G401.6 (cell line): ENCODE measurements around the gene MRPL18.
"Not testable (repeated sequence)": the region's sequence is repeated elsewhere in the genome, so short reads cannot be mapped to it uniquely, and the experiment has no call there.

Source experiments
- FAIRE-seq: peaks from 2 replicates; lab custom pipeline; 2012; peaks lifted over from hg19 to GRCh38; lab: Jason Lieb, UNC

The MRPL18 gene

GRCh38 chr6:159790149-159790955 is at the start of gene MRPL18:
Gene MRPL18 (plus strand): TSS chr6:159790467. CDS start chr6:159790588, 121 bp downstream.
- peak; percentile 93 for FAIRE-seq

GRCh38 chr6:159742165-159742564 is 48.1 kb upstream of the MRPL18 start:
- FAIRE-seq = no peak

GRCh38 chr6:159745081-159745480 is 45.2 kb upstream of the MRPL18 start:
- no peak for FAIRE-seq

GRCh38 chr6:159746759-159747158 is 43.5 kb upstream of the MRPL18 start:
- FAIRE-seq = peak; percentile 51

- not testable (repeated sequence) for FAIRE-seq
These were observed 42.1 kb upstream of the MRPL18 start for GRCh38 chr6:159748127-159748526.

GRCh38 chr6:159751448-159751847 is 38.8 kb upstream of the MRPL18 start:
- FAIRE-seq = no peak

GRCh38 chr6:159753081-159753872 is 37.0 kb upstream of the MRPL18 start:
- FAIRE-seq = peak; percentile 47

GRCh38 chr6:159754401-159754800 is 35.9 kb upstream of the MRPL18 start:
- FAIRE-seq = no peak

- FAIRE-seq = peak; percentile 58
These were observed 35.0 kb upstream of the MRPL18 start for GRCh38 chr6:159754959-159755914.

- no peak for FAIRE-seq
These were observed 33.8 kb upstream of the MRPL18 start for GRCh38 chr6:159756508-159756907.

- peak; percentile 33 for FAIRE-seq
These were observed 32.0 kb upstream of the MRPL18 start for GRCh38 chr6:159758031-159759001.

- no peak for FAIRE-seq
These were observed 30.6 kb upstream of the MRPL18 start for GRCh38 chr6:159759645-159760044.

GRCh38 chr6:159760602-159761057 is 29.6 kb upstream of the MRPL18 start:
- FAIRE-seq = peak; percentile 95

- FAIRE-seq = no peak
These were observed 29.0 kb upstream of the MRPL18 start for GRCh38 chr6:159761129-159761872.

GRCh38 chr6:159761873-159762680 is 28.2 kb upstream of the MRPL18 start, which contains the start of gene ACAT2:
Gene ACAT2 (plus strand): TSS chr6:159762045. CDS start chr6:159762088, 43 bp downstream.
- peak; percentile 74 for FAIRE-seq

GRCh38 chr6:159762681-159763293 is 27.5 kb upstream of the MRPL18 start:
- FAIRE-seq = no peak

GRCh38 chr6:159766906-159767305 is 23.4 kb upstream of the MRPL18 start:
- no peak for FAIRE-seq

- FAIRE-seq = no peak
These were observed 20.8 kb upstream of the MRPL18 start for GRCh38 chr6:159769470-159769869.

GRCh38 chr6:159772196-159772595 is 18.1 kb upstream of the MRPL18 start:
- FAIRE-seq = no peak
